HUES64 (cell line): ENCODE measurements around the gene HGS.

Experiments used
- H3K27ac ChIP-seq: 2 replicates; pipeline ENCODE4 v1.7.0; 2013; ENCODE audit warnings: low read depth, low read length, inconsistent platforms
- H3K27me3 ChIP-seq: 2 replicates; pipeline ENCODE4 v1.6.1; 2013; ENCODE audit warnings: mild to moderate bottlenecking, low read length; ENCODE audit not compliant: insufficient read depth
- H3K36me3 ChIP-seq: 2 replicates; pipeline ENCODE4 v1.6.1; 2013; ENCODE audit warnings: mild to moderate bottlenecking, low read length; ENCODE audit not compliant: insufficient read depth
- H3K4me1 ChIP-seq: 2 replicates; pipeline ENCODE4 v1.6.1; 2013; ENCODE audit warnings: mild to moderate bottlenecking, low read length, moderate library complexity; ENCODE audit not compliant: insufficient read depth
- H3K4me3 ChIP-seq: 2 replicates; pipeline ENCODE4 v1.5.1; 2013; ENCODE audit warnings: mild to moderate bottlenecking, low read length, moderate library complexity
- H3K9ac ChIP-seq: 2 replicates; pipeline ENCODE4 v1.6.1; 2013; ENCODE audit warnings: mild to moderate bottlenecking, low read depth, low read length
- H3K9me3 ChIP-seq: 2 replicates; pipeline ENCODE4 v1.6.1; 2013; ENCODE audit warnings: low read depth, low read length; ENCODE audit not compliant: insufficient read depth
- WGBS: fragments of 150-250, 120-280 bp; methylation state at CpG from one replicate; pipeline ENCODE4 v1.1.7; 2013; ENCODE audit warnings: missing lambda C conversion rate; 5-methylcytosine and 5-hydroxymethylcytosine counted together

HGS gene

DNA sequence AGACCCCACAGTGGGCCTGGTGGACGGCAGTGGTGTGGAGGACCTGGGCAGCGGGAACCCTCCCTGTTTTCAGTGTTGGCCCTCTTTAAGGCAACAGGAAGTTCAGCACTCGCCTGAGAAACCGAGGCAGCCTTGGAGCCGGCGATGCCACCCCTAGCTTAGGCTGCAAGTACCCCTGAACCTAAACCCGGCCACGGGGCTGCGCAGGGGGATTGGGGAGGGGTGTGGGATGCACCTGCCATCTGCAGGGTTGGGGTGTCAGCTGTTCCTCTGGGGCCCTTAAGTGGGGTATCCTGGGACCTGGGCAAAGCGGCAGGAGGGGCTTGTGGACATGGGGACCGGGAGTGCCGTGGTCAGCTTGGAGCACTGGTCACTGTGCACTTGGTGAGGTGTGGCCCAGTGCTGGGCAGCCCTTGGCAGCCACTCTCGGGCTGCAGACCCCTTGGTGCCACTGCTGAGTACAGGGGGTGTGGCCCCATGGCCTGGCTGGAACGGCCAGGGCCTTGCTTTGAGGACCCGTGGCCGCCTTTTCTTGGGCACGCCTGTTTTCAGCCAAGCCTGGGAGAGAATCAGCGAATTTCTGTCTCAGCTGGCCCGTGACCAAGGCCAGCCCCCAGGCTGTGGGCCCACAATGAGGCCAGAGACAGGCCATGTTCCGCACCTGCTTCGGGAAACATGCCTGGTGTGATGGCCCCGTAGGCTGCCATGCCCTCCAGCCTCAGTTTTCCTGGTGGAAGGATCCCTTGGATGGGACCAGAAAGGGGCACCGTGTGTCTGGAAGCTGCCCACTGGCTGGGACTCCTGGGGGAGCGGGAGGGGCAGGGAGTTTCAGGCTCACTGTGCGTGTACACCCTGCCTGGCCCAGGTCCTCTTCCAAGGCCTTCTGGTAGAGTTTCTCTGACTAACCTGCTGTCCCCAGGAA is 24.2 kb downstream of the HGS start:
- H3K36me3 ChIP-seq, result peaks cover 36% of the 10 kb centered on the region

DNA sequence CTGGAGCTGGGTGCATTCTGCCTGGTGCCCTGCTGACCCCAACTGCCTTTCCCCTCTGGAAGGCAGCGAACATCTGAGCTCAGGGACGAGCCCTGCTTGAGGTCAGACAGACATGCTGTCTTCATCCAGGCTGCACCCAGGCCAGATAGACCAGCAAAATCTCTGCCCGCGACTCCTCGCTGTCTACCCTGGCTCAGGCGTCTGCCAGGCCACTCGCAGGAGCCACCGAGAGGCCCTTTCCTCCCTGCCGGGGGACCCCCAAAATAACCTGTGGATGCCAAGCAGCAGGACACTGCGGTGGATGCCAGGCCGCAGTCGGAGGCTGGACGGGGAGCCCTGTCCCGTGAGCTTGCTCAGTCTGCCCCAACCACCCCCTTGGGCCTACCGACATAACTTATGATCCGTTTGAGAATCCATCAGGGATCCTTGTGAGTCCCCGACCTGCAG is 25.0 kb downstream of the HGS start:
- no peak overlapping the region for H3K9ac ChIP-seq
- no peaks in the 10 kb centered on the region for H3K9me3 ChIP-seq
- WGBS, result 92% methylated on average over 17 of the region's 17 CpGs
- no peak overlapping the region for H3K4me3 ChIP-seq
- no peaks in the 10 kb centered on the region for H3K27me3 ChIP-seq
- peaks cover 36% of the 10 kb centered on the region for H3K36me3 ChIP-seq
- peaks cover 10% of the 10 kb centered on the region; the same call in 1 of the 2 replicates for H3K4me1 ChIP-seq
- peak overlapping the region; percentile 46; the same call in 1 of the 2 replicates for H3K27ac ChIP-seq

More for the DNA sequence above, 24.2 kb downstream of the HGS start:
- 95% methylated on average over 25 of the region's 25 CpGs for WGBS
- Histone ChIP-seq H3K4me1 (peaks cover 7% of the 10 kb centered on the region; the same call in 1 of the 2 replicates), H3K9ac (no peak overlapping the region), H3K27me3 (no peaks in the 10 kb centered on the region), H3K4me3 (no peak overlapping the region), H3K9me3 (no peaks in the 10 kb centered on the region), H3K27ac (no peak overlapping the region)

DNA sequence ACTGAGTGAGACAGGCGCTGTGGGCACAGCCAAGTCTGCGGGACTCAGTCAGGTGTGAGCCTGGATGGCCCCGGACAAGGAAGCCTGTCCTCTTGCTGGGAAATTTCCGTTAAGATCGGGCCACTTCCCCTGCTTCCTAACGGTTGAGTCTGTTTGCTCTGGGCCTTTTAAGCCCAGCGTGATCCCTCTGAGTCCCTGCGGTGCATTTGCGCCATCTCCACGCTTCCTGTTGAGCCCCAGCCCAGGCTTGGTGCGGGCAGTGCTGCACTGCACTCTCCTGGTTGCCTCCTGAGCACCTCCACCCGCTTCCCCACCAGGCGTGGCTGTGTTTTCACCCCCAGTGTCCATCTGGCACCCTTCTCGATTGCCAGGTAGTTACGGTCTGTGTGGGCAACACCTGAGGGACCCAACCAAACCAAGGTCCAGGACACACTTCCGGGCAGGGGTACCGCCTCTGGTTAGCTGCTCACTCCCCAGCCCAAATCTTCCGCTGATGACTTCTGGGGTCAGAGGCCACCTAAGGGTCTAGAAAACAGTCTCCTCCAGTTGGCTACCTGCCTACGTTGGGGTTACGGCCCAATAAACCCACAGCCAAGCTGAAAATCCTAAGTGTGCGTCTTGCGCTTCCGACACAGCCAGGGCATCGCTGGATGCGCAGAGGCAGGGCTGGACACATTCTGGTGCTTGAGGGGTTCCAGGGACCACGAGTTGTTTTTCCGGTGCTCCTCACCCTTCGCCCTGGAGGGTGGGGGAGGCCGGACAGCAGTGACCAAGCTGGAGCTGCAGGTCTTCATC is 26.9 kb downstream of the HGS start:
- peak overlapping the region; percentile 75 for H3K4me3 ChIP-seq
- WGBS, result 8% methylated on average over 29 of the region's 29 CpGs

DNA sequence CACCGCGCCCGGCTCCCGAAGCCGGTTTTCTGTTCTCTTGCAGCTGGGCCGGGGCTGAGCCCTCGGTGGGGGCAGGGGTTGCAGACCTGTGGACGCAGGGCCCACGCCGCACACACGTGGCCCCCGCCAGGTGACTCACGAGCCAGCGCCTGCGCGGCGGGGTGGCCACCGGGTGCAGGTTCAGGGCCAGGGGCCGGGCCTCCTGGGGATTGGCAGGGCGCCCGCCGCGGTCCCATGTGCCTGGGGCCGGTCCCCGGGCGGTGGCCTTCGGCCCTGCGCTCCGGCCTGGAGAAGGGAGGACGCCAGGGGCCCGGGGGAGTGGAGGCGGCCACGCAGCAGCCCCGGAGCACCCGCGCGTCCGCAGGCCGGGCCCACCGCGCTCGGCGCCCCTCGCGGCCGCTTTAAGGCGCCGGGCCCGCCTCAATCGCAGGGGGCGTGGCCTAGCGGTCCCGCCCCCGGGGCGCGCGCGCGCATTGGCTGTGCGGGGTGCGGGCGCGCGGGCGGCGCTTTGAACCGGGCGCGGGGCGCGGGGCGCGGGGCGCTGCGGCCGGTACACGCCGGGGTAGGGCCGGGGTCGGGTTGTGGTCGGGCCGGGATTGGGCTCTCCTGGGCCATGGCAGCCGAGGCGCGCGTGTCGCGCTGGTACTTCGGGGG is 28.1 kb downstream of the HGS start, which contains the start of gene SLC25A10:
TSS of gene SLC25A10 (plus strand) at position 471 of the 654 bp plus-strand sequence. CDS start at position 614, 143 bp downstream.
- Histone ChIP-seq H3K9ac (peak within 1 kb of the TSS; percentile 77), H3K9me3 (no peaks in the 10 kb centered on the region), H3K36me3 (peaks cover 11% of the 10 kb centered on the region), H3K4me3 (peak within 1 kb of the TSS; percentile 75), H3K27ac (no peak within 1 kb of the TSS), H3K4me1 (peaks cover 10% of the 10 kb centered on the region; the same call in 1 of the 2 replicates), H3K27me3 (no peaks in the 10 kb centered on the region)
- under 1% methylated on average over 89 of the region's 89 CpGs for WGBS

More for the DNA sequence above, 26.9 kb downstream of the HGS start:
- Histone ChIP-seq H3K36me3 (peaks cover 23% of the 10 kb centered on the region), H3K9me3 (no peaks in the 10 kb centered on the region), H3K4me1 (peaks cover 10% of the 10 kb centered on the region; the same call in 1 of the 2 replicates), H3K27me3 (no peaks in the 10 kb centered on the region), H3K27ac (no peak overlapping the region), H3K9ac (peak overlapping the region; percentile 27)

DNA sequence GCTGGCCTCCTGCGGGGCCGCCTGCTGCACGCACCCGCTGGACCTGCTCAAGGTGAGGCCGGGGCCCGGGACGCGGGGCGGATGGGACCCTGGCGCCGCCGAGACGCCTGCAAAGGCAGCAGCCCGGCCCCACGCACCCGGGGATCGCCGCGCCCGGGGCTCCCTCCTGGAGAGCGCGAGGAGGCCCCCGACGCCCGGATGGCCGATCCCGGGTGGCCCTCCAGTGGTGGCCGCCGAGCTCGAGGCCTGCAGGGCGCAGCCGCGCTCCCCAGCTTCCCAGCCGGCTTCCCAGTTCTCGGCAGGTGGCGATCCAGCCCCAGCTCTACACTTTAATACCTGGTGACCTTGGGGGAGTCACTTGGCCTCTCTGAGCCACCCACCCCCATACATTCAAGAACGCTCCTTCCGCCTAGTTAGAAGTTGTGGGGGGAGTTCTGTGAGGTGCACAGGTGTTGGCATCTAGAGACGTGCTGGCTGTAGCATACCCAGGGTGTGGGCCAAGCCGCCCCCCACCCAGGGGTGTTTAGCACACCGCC is 28.7 kb downstream of the HGS start:
- Histone ChIP-seq H3K4me1 (peaks cover 10% of the 10 kb centered on the region; the same call in 1 of the 2 replicates), H3K27ac (no peak overlapping the region), H3K9ac (peak overlapping the region; percentile 77), H3K27me3 (no peaks in the 10 kb centered on the region), H3K36me3 (peaks cover 6% of the 10 kb centered on the region), H3K9me3 (no peaks in the 10 kb centered on the region), H3K4me3 (peak overlapping the region; percentile 75)
- 2% methylated on average over 39 of the region's 41 CpGs for WGBS

DNA sequence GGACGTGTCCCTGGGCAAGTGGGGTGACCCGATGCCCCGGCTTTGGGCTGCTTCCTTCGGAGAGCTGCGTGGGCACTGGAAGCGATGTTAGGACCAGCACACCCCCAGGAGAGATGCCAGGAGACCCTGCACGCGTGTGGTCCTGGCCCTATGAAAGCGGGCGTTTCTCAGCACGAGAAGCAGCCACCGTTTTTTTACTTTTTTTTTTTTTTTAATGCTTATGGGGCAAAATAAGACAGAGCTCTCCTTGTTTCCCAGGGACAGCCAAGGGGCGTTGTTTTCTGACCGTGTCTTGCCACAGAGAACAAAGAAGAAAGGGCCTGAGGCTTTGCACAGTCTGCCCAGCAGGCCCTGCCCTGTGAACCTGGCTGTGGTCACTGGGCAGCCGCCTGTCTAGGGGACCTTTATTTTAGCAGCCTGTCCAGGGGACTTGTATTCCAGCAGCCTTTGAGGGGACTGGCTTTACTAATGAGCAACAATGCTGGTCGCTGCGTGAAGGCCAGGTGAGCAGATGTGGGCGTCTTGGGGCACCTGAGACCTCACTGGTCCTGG is 29.3 kb downstream of the HGS start:
- 44% methylated on average over 18 of the region's 18 CpGs for WGBS
- Histone ChIP-seq H3K9ac (peak overlapping the region; percentile 77), H3K9me3 (no peaks in the 10 kb centered on the region), H3K27ac (no peak overlapping the region), H3K4me1 (peaks cover 10% of the 10 kb centered on the region; the same call in 1 of the 2 replicates), H3K27me3 (no peaks in the 10 kb centered on the region), H3K36me3 (peaks cover 6% of the 10 kb centered on the region), H3K4me3 (peak overlapping the region; percentile 75)

DNA sequence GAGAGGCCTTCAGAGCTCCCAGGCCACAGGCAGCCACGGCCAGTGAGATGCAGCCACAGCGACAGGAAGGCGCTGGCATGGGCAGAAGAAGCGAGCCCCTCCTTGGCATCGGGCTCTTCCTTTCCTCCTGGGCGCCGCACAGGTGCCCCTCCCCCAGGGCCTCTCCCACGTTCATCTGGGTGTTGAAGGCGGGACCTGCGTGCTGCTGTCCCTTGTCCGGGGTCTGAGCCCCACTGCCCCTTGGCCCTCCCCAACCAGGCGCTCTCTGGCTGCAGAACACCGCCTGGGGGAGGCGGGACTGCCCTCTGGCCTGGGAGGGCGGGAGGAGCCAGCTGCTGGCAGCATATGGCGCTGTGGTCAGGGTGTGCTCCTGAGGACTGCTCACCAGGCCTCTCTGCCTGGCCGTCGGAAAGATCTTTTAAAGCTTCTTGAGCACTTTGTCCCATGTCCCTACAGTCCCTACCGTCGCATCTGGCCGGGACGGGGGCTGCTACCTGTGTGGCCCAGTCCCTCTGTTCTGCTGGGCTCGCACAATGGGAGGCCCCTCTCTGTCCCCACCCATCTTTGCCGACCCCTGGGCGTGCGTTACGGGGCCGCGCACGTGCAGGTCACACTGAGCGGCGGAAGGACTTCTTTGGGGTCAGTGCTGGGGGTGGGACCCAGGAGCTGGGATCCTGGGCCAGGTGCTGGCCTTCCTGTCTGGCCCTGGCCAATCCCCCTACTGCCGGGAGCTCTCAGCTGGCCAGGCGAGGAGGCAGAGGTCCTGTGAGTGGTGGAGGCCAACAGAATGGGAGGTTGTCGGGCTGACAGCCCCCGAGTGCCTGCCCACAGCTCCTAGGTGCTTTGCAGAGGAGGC is 30.0 kb downstream of the HGS start:
- Histone ChIP-seq H3K4me1 (peaks cover 10% of the 10 kb centered on the region; the same call in 1 of the 2 replicates), H3K27me3 (no peaks in the 10 kb centered on the region), H3K4me3 (peak overlapping the region; percentile 75), H3K27ac (no peak overlapping the region), H3K9me3 (no peaks in the 10 kb centered on the region), H3K9ac (0 out of 2 replicates have a peak overlapping the region, but pooled peaks have one; percentile 77), H3K36me3 (peaks cover 10% of the 10 kb centered on the region)
- 76% methylated on average over 36 of the region's 36 CpGs for WGBS

DNA sequence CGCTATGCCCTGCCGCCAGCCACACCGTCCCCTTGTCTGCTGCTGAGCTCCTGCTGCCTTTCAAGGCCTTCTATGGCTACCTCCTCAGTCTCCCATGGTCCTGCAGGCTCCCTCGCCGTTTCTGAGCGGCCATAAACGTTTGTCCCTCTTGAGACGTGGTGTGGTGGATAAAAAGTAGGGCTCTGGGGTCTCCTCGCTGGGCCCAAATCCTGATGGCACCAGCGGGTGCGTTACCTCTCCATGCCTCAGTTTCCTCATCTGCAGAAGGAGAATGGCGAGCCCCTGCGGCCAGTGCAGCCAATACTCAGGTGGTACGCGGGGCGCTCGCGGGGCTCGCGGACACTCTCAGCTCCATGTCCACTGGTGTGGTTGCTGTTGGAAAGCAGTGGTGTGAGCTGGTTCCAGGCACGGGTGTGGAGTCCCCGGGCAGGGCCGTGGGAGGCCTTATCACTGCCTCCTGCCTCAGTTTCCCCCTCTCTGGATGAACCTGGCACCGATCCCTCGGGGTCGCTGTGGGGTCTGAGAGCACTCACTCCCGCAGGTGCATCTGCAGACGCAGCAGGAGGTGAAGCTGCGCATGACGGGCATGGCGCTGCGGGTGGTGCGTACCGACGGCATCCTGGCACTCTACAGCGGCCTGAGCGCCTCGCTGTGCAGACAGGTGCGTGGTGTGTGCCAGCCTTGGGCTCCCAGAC is 30.7 kb downstream of the HGS start:
- no peak overlapping the region for H3K27ac ChIP-seq
- 96% methylated on average over 39 of the region's 39 CpGs for WGBS
- no peaks in the 10 kb centered on the region for H3K27me3 ChIP-seq
- H3K9me3 ChIP-seq, result no peaks in the 10 kb centered on the region
- H3K4me1 ChIP-seq, result peaks cover 10% of the 10 kb centered on the region; the same call in 1 of the 2 replicates
- no peak overlapping the region for H3K4me3 ChIP-seq
- peaks cover 13% of the 10 kb centered on the region for H3K36me3 ChIP-seq
- no peak overlapping the region for H3K9ac ChIP-seq

DNA sequence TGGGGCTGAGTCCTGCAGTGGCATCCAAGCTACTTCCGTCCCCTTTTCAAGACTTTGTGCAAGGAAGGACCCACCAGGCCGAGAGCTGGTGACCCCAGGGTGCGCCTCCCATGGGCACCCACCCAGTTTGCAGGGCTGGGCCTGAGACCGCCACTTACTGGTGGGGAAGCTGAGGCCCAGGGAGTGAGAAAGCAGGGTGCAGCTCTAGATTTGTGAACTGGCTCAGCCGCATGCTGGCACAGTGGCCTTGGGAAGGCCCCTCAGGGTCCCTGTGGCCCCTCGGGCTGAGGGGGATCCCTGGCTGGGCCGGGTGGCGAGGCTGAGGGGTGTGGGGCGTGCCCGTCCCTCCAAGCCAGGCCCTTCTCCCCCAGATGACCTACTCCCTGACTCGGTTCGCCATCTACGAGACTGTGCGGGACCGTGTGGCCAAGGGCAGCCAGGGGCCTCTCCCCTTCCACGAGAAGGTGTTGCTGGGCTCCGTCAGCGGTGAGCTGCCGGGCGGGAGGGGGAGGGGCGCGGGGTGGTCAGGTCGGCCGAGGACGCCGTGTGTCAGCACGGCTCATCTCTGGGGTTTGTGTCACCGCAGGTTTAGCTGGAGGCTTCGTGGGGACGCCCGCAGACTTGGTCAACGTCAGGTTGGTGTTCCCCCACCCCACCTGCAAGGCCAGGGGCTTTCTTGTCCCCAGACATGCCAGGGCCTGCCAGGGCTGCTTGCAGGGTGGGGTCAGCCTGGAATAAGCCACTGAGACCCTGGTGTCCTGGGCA is 31.5 kb downstream of the HGS start:
- H3K4me1 ChIP-seq, result peaks cover 6% of the 10 kb centered on the region; the same call in 1 of the 2 replicates
- peaks cover 14% of the 10 kb centered on the region for H3K36me3 ChIP-seq

More for the DNA sequence above, 31.5 kb downstream of the HGS start:
- Histone ChIP-seq H3K9ac (no peak overlapping the region), H3K9me3 (no peaks in the 10 kb centered on the region), H3K4me3 (no peak overlapping the region), H3K27ac (no peak overlapping the region), H3K27me3 (no peaks in the 10 kb centered on the region)
- 89% methylated on average over 32 of the region's 32 CpGs for WGBS
